CD4-positive, alpha-beta T cell treated with Interleukin-17A for 1 hour (primary cell): ENCODE results near the gene PRPF8.
"Not testable (repeated sequence)": the region's sequence is repeated elsewhere in the genome, so short reads cannot be mapped to it uniquely, and the experiment has no call there.

Experiments used
- DNase-seq: peaks from one replicate; pipeline ENCODE4 v3.0.0-alpha.2; 2020

PRPF8 gene

GRCh38 chr17:1716076-1716911 lies 31.6 kb upstream of the PRPF8 start:
- peak; percentile 100 for DNase-seq

DNA sequence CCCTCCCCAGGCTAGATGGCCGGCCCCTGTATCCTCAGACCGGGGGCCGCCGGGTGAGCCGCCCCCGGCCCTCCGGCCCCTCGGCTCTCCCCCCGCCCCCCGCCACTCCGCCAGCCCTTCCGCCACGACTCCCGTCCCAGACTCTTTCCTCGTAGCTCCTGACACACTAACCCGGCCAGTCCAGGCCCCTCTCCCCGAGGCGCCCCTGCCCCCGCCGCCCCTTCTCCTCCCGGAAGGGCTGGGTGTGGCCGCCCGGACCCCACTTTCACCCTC lies 31.1 kb upstream of the PRPF8 start:
- DNase-seq: no peak

- DNase-seq: peak; percentile 53
These were observed 30.5 kb upstream of the PRPF8 start for GRCh38 chr17:1714980-1715802.

- DNase-seq: no peak
These were observed 29.8 kb upstream of the PRPF8 start for GRCh38 chr17:1714427-1714979.

DNA sequence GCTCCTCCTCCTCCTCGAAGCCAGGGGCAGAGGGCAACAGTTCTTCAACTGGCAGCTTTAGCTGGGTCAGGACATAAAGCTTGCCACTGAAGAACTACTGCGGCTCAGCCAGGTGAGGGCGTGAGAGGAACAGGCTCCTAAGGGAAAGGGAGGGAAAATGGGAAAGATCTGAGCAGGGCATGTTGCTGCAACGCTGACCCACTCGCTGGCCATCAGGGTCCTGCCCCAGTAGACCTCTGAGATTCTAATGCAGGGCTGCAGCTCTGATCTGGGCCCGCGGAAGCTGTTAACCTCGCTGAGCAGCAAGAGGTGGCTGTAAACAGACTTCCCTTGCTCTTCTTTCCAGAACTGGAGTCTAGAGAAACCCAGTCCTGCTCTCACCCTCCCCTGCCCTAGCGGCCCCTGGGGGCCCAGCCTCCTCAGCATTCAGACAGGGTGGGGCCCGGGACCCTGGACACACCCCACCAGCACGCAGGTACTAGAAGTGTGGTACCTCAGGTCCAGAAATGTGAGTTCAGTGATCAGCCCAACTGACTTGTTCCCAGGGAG lies 29.3 kb upstream of the PRPF8 start:
- no peak for DNase-seq

- no peak for DNase-seq
These were observed 28.7 kb upstream of the PRPF8 start for GRCh38 chr17:1713160-1713877.

DNA sequence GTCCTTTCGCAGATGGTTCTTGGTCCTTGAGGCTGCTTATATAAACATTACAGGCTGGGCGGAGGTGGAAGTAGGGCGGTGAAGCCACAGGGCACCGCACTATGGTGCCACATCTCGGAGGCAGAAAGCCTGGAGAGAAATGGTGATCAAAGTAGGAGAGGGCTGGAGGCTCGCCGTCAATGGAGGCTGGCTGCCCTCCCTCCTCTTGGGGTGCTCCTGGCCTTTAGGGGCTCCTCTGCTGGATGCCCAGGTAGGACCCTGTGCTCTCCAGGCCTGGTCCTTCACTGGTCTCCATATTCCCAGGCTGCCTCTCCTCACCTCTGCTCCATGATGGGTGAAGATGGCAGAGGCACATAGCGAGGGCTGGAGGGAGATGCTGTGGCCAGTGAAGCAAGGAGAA lies 27.6 kb upstream of the PRPF8 start:
- no peak for DNase-seq

DNA sequence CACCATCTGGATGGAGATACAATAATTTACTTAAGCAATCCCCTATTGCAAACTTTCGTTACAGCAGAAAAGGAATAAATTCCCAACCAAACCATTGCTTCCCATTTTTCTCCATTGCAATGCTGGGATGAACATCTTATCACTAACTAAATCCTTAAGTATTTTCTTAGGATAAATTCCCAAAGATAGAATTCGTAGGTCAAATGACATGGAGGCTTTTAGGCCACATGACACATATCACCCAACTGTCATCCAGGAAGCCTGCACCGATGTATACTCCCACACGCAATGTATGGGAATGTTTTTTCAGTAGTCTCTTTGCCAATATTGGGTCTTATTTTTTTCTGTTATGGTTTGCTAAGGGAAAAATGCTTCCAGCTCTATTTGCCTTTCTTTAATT lies 27.1 kb upstream of the PRPF8 start:
- DNase-seq: no peak

DNA sequence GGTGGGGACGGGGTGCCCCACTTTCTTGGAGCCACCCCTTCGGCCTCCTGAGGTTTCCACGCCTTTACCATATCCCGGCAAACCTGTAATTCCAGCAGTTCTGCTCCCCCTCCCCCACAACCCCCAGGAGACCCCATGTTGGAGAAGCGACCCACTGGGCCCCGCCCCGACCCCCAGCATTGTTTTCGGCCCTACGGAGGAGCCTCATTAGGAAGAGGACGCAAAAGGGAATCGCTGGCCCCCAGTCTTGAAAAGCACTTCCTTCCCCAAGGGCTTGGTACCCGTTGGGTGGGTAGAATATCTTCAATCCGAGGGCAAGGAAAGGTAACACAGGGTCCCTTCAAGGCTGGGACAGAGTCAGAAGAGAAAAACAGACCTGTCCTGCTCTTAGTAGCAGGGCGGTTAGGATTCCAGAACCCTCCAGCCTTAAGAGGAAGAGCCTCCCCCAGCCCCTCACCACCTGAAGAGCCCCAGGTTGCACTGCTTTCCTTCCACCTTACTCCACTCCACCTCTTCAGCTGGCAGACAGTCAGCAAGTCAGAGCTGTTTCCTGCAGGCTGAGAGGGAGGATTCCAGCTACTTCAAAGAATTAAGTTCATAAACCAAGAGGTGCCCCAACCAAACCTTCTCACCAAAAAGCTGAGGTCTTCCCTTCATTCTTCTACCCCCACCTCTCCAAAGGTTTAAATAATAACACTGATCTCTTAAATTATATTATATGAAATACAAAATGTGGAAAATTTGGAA lies 26.3 kb upstream of the PRPF8 start:
- DNase-seq: peak; percentile 25

GRCh38 chr17:1709971-1710806 lies 25.5 kb upstream of the PRPF8 start, which contains the start of gene TLCD2:
TLCD2 (minus strand) TSS chr17:1710377; CDS start chr17:1710242, 135 bp downstream.
- no peak for DNase-seq

DNA sequence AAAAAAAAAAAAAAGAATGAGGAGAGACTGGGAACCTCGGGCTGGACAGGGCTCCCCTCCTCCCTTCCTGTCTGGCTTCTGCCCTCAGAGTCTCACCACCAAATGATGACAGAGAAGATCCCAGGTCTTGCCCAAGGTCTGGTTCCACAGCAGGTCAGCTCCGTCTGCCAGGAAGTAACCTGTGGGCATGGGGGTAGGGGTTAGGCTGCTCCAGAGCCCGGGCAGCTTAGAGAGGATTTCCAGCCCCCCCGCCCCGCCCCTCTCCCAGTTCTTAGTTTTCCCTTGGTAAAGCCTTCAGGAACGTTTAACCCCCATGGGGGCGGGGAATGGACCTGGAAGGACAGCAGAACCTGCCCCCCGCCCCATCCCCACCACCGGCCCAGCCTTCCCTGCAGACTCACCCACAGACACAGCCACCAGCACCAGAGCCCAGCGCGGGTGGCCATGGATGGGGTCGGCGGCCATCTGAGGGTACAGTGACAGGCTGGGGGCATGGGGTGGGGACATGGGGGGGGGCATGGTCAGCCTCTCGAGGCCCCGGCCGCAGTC lies 24.8 kb upstream of the PRPF8 start:
- DNase-seq: no peak

- DNase-seq: not testable (repeated sequence)
These were observed 24.2 kb upstream of the PRPF8 start for GRCh38 chr17:1708791-1709346.

- DNase-seq: peak; percentile 72
These were observed 22.4 kb upstream of the PRPF8 start for GRCh38 chr17:1707107-1707506.

DNA sequence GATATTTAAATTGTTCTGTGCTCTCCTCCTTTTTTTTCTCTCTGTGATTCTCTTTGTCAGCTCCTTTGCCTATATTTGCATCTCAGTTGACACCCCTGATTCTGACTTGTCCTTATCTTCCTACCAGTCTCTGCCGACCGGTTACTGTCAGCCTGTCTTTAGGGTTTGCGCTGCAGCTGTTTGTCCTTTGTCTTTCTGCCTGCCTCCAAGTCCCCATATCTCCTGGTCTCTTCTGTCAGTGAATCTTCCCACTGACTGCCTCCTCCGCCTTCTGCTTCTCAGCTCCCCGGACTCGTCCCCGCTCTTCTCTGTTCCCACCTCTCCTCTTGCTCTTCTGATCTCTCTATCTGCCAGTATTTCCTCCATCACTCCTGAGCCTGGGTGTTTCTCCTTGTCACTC lies 20.3 kb upstream of the PRPF8 start:
- no peak for DNase-seq

- no peak for DNase-seq
These were observed 18.4 kb upstream of the PRPF8 start for GRCh38 chr17:1703063-1703462.

GRCh38 chr17:1699891-1700290 lies 15.2 kb upstream of the PRPF8 start:
- not testable (repeated sequence) for DNase-seq

DNA sequence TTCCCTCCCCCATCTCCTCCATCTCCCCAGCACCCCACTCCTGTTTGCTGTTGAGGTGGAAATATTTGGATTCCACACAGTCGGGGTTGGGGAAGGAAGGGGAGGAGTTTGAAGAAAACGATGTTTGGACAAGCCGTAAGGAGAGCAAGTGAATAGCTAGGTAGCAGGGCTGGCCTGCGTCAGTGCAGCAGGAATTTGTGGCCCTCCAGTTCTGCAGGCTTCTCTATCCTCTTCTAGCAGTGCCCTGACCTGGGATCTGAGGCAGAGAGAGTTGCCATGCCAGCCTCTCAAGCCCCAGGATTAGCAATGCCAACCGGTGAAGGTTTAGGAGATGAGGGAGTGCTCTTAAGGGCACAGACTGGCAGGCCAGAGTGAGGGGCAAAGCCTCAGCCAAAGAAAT lies 13.0 kb upstream of the PRPF8 start:
- no peak for DNase-seq

DNA sequence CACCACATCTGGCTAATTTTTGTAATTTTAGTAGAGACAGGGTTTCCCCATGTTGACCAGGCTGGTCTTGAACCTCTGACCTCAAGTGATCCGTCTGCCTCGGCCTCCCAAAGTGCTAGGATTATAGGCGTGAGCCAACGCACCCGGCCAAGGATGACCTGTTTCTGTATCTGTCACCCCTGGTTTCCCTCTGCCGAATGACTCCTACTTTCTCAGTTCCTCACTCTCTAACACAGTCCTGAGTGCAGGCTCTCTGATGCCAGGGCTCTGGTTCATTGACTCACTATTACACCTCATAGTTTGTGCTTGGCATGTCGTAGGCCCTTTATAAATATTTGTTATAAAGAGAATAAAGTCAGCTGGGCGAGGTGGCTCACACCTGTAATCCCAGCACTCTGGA lies 10.7 kb upstream of the PRPF8 start:
- no peak for DNase-seq

GRCh38 chr17:1693339-1693738 lies 8.7 kb upstream of the PRPF8 start:
- DNase-seq: no peak

GRCh38 chr17:1690544-1691221 lies 6.0 kb upstream of the PRPF8 start:
- DNase-seq: no peak
